Measurements from ENCODE around the gene PARM1.

- no peak for TF ChIP-seq CTCF (IDR thresholded peaks at IDR 0.05; ENCODE audit: poor library complexity)
- TF ChIP-seq EZH2phosphoT487 (IDR thresholded peaks at IDR 0.05; ENCODE audit: low read depth, severe bottlenecking, unreplicated experiment), result no peak
Observed at GRCh38 chr4:75011131-75011795, 78.3 kb downstream of the PARM1 start.

All from hepatocyte (in vitro differentiated cells).